ENCODE data around the gene DOK5.

- TF ChIP-seq CTCF (IDR thresholded peaks at IDR 0.05) (no peak), POLR2A (IDR thresholded peaks at IDR 0.05) (no peak)
Measured at GRCh38 chr20:54514028-54514607, 38.7 kb downstream of the DOK5 start.

Measured in adrenal gland (tissue), 5 donors.